Activated naive CD4-positive, alpha-beta T cell treated with anti-CD3 and anti-CD28 coated beads, Interleukin-2, amount 10 ng/mL, durations not matched to agents 7 days and 5 days (primary cell): Measurements from ENCODE around the gene DNAJC27.
A peak's percentile ranks its signal among the peaks of the same experiment; 100 is the strongest.
"Not testable (repeated sequence)": the region's sequence is repeated elsewhere in the genome, so short reads cannot be mapped to it uniquely, and the experiment has no call there.

Experiments
- CTCF ChIA-PET: fragments of 350-600 bp; sonication (Branson Sonifier 250); formaldehyde crosslinking; loops from one replicate; lab custom pipeline; 2021; ENCODE audit warnings: antibody characterized with exemption; lab: Charles Lee
- DNase-seq: peaks from one replicate; pipeline ENCODE4 v3.0.0-alpha.2; 2020
- H3K27ac Mint-ChIP-seq: one replicate; pipeline ENCODE4 v1.8.0; 2021; ENCODE audit warnings: mild to moderate bottlenecking, moderate library complexity, mixed read lengths
- H3K27me3 Mint-ChIP-seq: one replicate; pipeline ENCODE4 v1.8.0; 2021; ENCODE audit warnings: mild to moderate bottlenecking, mixed read lengths
- H3K36me3 Mint-ChIP-seq: one replicate; pipeline ENCODE4 v1.8.0; 2021; ENCODE audit warnings: mixed read lengths
- H3K4me1 Mint-ChIP-seq: one replicate; pipeline ENCODE4 v1.8.0; 2021; ENCODE audit warnings: mixed read lengths
- H3K4me3 Mint-ChIP-seq: one replicate; pipeline ENCODE4 v1.8.0; 2021; ENCODE audit warnings: mild to moderate bottlenecking, moderate library complexity, mixed read lengths
- H3K9me3 Mint-ChIP-seq: one replicate; pipeline ENCODE4 v1.8.0; 2021; ENCODE audit warnings: mixed read lengths

Gene DNAJC27

DNA sequence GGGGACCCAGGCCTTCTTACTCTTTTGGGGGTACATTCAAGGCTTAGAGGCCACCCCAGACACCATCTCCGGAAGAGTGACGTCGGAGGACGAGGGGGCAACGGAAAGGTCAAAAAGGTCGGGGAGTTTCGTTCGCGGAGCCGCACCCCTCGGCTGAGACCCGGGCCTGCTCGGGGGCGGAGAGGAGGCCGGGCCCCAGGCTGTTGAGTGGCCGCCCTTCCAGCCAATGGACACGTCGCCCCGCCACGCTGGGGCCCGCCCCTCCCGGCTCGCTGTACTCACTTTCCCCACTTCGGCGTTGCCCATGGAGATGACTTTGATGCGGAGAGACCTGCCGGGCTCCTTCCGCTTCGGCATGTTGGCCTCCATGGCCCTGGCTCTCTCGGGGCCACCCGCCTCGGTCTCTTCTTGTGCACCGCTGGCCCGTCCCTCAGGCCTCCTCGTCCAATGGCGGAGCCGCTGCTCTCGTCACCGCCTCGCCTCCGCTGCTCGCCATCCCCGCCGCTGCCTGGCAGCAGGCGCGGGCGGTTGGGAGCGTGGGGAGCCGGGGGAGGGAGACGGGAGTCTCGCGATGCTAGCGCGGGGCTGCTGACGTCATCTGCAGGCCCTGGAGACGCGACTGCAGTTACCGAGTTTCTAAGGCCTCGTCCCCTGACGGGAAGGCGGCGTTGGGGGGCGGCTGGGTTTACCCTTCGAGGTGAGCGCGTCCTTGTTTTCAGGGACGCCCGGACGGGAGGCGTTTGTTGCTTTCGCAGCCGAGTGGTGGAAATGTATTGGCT lies at the start of gene DNAJC27:
Gene DNAJC27, minus strand, starts transcription at position 420 of the 779 bp plus-strand sequence. Its CDS starts 51 bp downstream, at position 369.
- H3K4me1 Mint-ChIP-seq, result peaks cover 36% of the 10 kb centered on the region
- peak; percentile 99 for DNase-seq
- peak within 1 kb of the TSS; percentile 97 for H3K4me3 Mint-ChIP-seq
- no peaks in the 10 kb centered on the region for H3K9me3 Mint-ChIP-seq
- peaks cover 7% of the 10 kb centered on the region for H3K36me3 Mint-ChIP-seq
- CTCF ChIA-PET, result interaction anchor here (1.7 to 6.7 kb wide), 2 partner anchors 158 to 561 kb away, joined by 4 to 161 read pairs; no protein-coding TSS in a partner anchor
- H3K27ac Mint-ChIP-seq, result peak within 1 kb of the TSS; percentile 100
- H3K27me3 Mint-ChIP-seq, result peaks cover 10% of the 10 kb centered on the region

DNA sequence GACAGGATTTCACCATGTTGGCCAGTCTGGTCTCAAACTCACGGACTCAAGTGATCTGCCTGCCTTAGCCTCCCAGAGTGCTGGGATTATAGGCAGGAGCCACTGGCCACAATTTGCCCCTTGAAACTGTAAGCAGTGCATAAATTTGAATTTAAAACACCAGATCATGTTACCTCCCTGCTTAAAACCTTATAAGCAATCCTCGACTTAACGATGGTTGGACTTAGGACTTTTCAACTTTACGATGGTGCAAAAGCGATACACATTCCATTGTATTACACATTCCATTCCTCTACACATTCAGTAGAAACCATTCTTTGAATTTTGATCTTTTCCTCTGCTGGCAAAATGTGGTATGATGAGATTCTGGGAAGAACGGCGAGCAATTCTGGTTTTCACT lies 46.9 kb upstream of the DNAJC27 start:
- H3K27me3 Mint-ChIP-seq, result peaks cover 13% of the 10 kb centered on the region
- CTCF ChIA-PET, result no interaction called here
- H3K27ac Mint-ChIP-seq, result no peak overlapping the region
- no peaks in the 10 kb centered on the region for H3K36me3 Mint-ChIP-seq
- H3K4me1 Mint-ChIP-seq, result no peaks in the 10 kb centered on the region
- no peaks in the 10 kb centered on the region for H3K9me3 Mint-ChIP-seq
- no peak for DNase-seq
- H3K4me3 Mint-ChIP-seq, result no peak overlapping the region

- Mint-ChIP-seq H3K9me3 (no peaks in the 10 kb centered on the region), H3K27me3 (peaks cover 9% of the 10 kb centered on the region), H3K4me3 (no peak overlapping the region), H3K36me3 (no peaks in the 10 kb centered on the region), H3K4me1 (no peaks in the 10 kb centered on the region), H3K27ac (no peak overlapping the region)
- CTCF ChIA-PET, result no interaction called here
- DNase-seq, result no peak
Observed at GRCh38 chr2:25014631-25015030, 42.9 kb upstream of the DNAJC27 start.

DNA sequence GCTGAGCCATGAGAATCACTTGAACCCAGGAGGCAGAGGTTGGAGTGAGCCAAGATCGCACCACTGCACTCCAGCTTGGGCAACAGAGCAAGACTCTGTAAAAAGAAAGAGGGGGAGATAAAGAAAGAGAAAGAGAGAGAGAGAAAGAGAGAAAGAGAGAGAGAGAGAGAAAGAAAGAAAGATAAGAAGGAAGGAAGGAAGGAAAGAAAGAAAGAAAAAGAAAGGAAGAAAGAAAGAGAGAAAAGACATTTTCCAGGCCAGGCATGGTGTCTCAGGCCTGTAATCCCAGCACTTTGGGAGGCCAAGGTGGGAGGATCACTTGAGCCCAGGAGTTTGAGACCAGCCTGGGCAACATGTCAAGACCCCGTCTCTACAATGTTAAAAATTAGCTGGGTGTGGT lies 39.6 kb upstream of the DNAJC27 start:
- H3K27ac Mint-ChIP-seq, H3K27me3 Mint-ChIP-seq, H3K9me3 Mint-ChIP-seq, H3K4me3 Mint-ChIP-seq, DNase-seq, CTCF ChIA-PET, H3K36me3 Mint-ChIP-seq, H3K4me1 Mint-ChIP-seq: not testable (repeated sequence)

- H3K4me3 Mint-ChIP-seq, result no peak overlapping the region
- DNase-seq, result no peak
- no peaks in the 10 kb centered on the region for H3K9me3 Mint-ChIP-seq
- H3K27me3 Mint-ChIP-seq, result peaks cover 4% of the 10 kb centered on the region
- no peak overlapping the region for H3K27ac Mint-ChIP-seq
- H3K36me3 Mint-ChIP-seq, result no peaks in the 10 kb centered on the region
- CTCF ChIA-PET, result interaction anchor here (1.2 kb wide), 1 partner anchor 327 kb away, joined by 3 read pairs; no protein-coding TSS in a partner anchor
- no peaks in the 10 kb centered on the region for H3K4me1 Mint-ChIP-seq
Observed at GRCh38 chr2:25009954-25010353, 38.2 kb upstream of the DNAJC27 start.

- Mint-ChIP-seq H3K4me3 (no peak overlapping the region), H3K4me1 (no peaks in the 10 kb centered on the region), H3K27ac (no peak overlapping the region), H3K9me3 (no peaks in the 10 kb centered on the region), H3K27me3 (peaks cover 15% of the 10 kb centered on the region), H3K36me3 (no peaks in the 10 kb centered on the region)
- no peak for DNase-seq
- CTCF ChIA-PET, result interaction anchor here (0.6 kb wide), 1 partner anchor 78 kb away, joined by 3 read pairs; no protein-coding TSS in a partner anchor
Observed at GRCh38 chr2:25002066-25002465, 30.3 kb upstream of the DNAJC27 start.

DNA sequence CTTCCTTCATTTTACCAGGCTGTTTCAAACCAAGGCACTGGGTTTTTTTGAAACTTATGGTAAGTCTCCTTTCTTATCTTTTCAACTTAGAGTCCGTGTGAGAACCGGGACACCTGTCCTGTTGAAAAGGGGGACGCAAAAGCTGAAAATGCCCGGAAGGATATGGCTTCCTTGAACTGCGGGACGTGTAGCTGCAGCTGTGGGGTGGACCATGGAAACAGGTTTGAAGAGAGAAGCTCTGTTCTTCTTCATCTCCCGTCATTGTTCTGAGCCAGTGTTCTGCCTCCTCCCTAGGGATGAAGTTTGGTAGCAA lies 29.5 kb upstream of the DNAJC27 start:
- Mint-ChIP-seq H3K9me3 (no peaks in the 10 kb centered on the region), H3K27ac (no peak overlapping the region), H3K36me3 (no peaks in the 10 kb centered on the region), H3K4me3 (no peak overlapping the region), H3K4me1 (no peaks in the 10 kb centered on the region), H3K27me3 (peaks cover 15% of the 10 kb centered on the region)
- CTCF ChIA-PET, result no interaction called here
- DNase-seq, result no peak

- no peaks in the 10 kb centered on the region for H3K9me3 Mint-ChIP-seq
Observed at GRCh38 chr2:25000503-25001324, 29.0 kb upstream of the DNAJC27 start.

GRCh38 chr2:25000036-25000435 lies 28.3 kb upstream of the DNAJC27 start:
- no peaks in the 10 kb centered on the region for H3K36me3 Mint-ChIP-seq
- H3K27ac Mint-ChIP-seq, result no peak overlapping the region
- no peaks in the 10 kb centered on the region for H3K4me1 Mint-ChIP-seq
- DNase-seq, result no peak
- no peak overlapping the region for H3K4me3 Mint-ChIP-seq
- no peaks in the 10 kb centered on the region for H3K9me3 Mint-ChIP-seq
- CTCF ChIA-PET, result no interaction called here
- H3K27me3 Mint-ChIP-seq, result peaks cover 15% of the 10 kb centered on the region

More at GRCh38 chr2:25000503-25001324, 29.0 kb upstream of the DNAJC27 start:
- Mint-ChIP-seq H3K27ac (no peak overlapping the region), H3K4me3 (no peak overlapping the region), H3K4me1 (no peaks in the 10 kb centered on the region), H3K36me3 (no peaks in the 10 kb centered on the region), H3K27me3 (peaks cover 15% of the 10 kb centered on the region)
- CTCF ChIA-PET, result no interaction called here
- DNase-seq, result no peak

DNA sequence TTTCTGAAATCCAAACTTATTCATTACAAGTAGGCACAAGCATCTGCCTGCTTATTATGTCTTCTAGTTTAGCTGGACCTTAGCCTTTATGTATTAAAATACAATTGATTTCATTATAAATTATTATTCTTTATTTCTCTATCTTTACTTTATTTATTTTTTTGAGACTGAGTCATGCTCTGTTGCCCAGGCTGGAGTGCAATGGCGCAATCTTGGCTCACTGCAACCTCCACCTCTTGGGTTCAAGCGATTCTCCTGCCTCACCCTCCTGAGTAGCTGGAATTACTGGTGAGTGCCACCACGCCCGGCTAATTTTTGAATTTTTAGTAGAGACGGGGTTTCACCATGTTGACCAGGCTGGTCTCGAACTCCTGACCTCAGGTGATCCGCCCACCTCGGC lies 27.3 kb upstream of the DNAJC27 start:
- H3K27me3 Mint-ChIP-seq, result peaks cover 19% of the 10 kb centered on the region
- CTCF ChIA-PET, DNase-seq, H3K9me3 Mint-ChIP-seq, H3K4me1 Mint-ChIP-seq, H3K36me3 Mint-ChIP-seq, H3K27ac Mint-ChIP-seq, H3K4me3 Mint-ChIP-seq: not testable (repeated sequence)

GRCh38 chr2:24994146-24994724 lies 22.5 kb upstream of the DNAJC27 start:
- H3K9me3 Mint-ChIP-seq, result no peaks in the 10 kb centered on the region
- H3K36me3 Mint-ChIP-seq, result no peaks in the 10 kb centered on the region
- no peak overlapping the region for H3K4me3 Mint-ChIP-seq
- no peaks in the 10 kb centered on the region for H3K4me1 Mint-ChIP-seq
- no peak for DNase-seq
- H3K27me3 Mint-ChIP-seq, result peaks cover 28% of the 10 kb centered on the region
- no peak overlapping the region for H3K27ac Mint-ChIP-seq
- CTCF ChIA-PET, result no interaction called here

- H3K27ac Mint-ChIP-seq, result no peak overlapping the region
- no peaks in the 10 kb centered on the region for H3K4me1 Mint-ChIP-seq
- H3K9me3 Mint-ChIP-seq, result no peaks in the 10 kb centered on the region
- no peaks in the 10 kb centered on the region for H3K36me3 Mint-ChIP-seq
- CTCF ChIA-PET, result no interaction called here
- no peak for DNase-seq
- no peak overlapping the region for H3K4me3 Mint-ChIP-seq
- peaks cover 33% of the 10 kb centered on the region for H3K27me3 Mint-ChIP-seq
Observed at GRCh38 chr2:24993406-24994145, 21.8 kb upstream of the DNAJC27 start.

- H3K36me3 Mint-ChIP-seq, result no peaks in the 10 kb centered on the region
- no peak for DNase-seq
- H3K9me3 Mint-ChIP-seq, result no peaks in the 10 kb centered on the region
- H3K27ac Mint-ChIP-seq, result no peak overlapping the region
- H3K4me3 Mint-ChIP-seq, result no peak overlapping the region
- H3K27me3 Mint-ChIP-seq, result peaks cover 22% of the 10 kb centered on the region
- CTCF ChIA-PET, result interaction anchor here (1.0 kb wide), 1 partner anchor 143 kb away, joined by 3 read pairs; no protein-coding TSS in a partner anchor
- no peaks in the 10 kb centered on the region for H3K4me1 Mint-ChIP-seq
Observed at GRCh38 chr2:24986372-24986771, 14.6 kb upstream of the DNAJC27 start.

DNA sequence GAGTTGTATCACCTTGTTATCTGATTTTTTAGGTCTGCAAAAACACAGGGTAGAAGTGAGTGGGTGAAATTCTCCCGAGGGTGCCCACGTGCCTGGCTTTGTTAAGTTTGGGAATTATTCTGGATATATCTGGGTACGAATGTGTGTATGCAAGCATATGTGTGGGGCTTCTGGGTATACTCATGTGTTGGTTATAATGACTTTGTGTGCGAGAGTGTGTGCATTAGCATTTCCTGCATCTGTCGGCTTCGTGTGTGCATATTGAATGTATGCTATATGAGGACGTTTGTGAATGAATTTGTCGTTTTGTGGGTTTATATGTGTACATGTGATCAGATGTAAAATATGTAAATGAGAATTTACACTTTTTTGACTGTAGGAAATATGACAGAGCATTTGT lies 13.8 kb upstream of the DNAJC27 start:
- CTCF ChIA-PET, result interaction anchor here (1.0 to 1.3 kb wide), 2 partner anchors 10 to 144 kb away, joined by 3 to 6 read pairs; no protein-coding TSS in a partner anchor
- no peaks in the 10 kb centered on the region for H3K9me3 Mint-ChIP-seq
- H3K27me3 Mint-ChIP-seq, result peaks cover 14% of the 10 kb centered on the region
- H3K27ac Mint-ChIP-seq, result no peak overlapping the region
- DNase-seq, result no peak
- H3K4me3 Mint-ChIP-seq, result no peak overlapping the region
- no peaks in the 10 kb centered on the region for H3K36me3 Mint-ChIP-seq
- H3K4me1 Mint-ChIP-seq, result no peaks in the 10 kb centered on the region
